Activated CD4-positive, CD25-positive, alpha-beta regulatory T cell treated with anti-CD3 and anti-CD28 coated beads, Interleukin-2, amount 50 U/mL, for 24 hours (primary cell): ENCODE results near the gene INTS1.

Source experiments
- ATAC-seq, 2 donors: fragments of 150-1000 bp; cut with Tn5 transposase; one replicate each; pipeline ENCODE4 v1.10.0; 2021; ENCODE audit warnings: mild to moderate bottlenecking in 1 of 2, moderate library complexity in 1 of 2

The INTS1 gene

DNA sequence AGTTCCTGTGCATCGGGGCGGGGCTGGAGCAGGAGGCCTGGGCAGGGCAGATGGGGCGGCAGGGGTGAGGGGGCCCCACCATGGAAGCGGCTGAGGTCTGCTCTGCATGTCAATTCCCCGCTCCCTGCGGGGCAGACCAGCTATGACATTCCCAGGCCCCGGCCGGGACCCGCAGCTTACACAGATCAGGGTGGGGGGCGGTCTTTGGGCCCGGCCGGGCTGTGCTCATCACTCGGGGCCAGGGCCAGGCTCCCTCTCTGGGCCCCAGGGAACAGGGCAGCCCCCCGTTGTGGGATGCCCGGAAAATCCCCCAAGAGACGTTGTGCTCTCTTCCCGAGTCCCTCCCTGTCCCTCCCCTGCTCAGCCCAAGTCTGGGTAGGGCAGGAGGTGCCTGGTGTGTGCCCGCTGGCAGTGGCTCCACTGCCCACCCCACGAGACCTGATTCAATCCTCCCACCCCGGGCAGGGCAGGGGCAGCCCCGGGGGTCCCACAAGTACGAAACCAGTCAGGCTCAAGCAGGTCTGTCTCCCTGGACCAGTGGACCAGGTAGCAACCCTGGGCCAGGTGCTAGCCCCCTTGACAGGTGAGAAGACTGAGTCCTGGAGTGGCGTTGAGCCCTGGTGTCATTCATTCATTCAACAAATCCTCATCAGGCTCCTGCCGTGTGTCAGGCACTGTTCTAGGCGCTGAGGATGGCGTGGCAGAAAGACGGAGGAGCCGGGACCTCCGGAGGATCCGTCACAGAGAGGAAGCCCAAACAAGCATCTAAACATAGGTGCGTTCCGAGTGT is 73.9 kb downstream of the INTS1 start:
- no peak for ATAC-seq

GRCh38 chr7:1428941-1429501 is 75.2 kb downstream of the INTS1 start:
- no peak for ATAC-seq

DNA sequence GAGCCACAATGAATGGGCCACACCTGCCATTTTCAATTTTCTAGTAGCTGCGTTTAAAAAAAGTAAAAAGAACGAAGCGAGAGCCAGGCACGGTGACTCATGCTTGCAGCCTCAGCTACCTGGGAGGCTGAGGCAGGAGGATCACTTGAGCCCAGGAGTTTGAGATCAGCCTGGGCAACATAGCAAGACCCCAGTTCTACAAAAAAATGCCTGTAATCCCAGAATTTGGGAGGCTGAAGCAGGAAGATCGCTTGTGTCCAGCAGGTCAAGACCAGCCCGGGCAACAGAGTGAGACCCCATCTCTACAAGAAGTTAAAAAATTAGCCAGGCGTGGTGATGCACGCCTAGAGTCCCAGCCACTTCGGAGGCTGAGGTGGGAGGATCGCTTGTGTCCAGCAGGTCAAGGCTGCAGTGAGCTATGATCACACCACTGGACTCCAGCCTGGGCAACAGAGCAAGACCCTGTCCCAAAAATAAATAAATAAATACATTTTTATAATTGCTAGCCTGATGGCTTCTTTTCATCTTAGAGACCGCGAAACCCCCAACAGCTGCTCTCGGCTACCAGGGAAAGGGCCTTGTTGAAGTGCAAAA is 77.0 kb downstream of the INTS1 start:
- ATAC-seq, result no peak

GRCh38 chr7:1426474-1426873 is 77.7 kb downstream of the INTS1 start:
- no peak for ATAC-seq

DNA sequence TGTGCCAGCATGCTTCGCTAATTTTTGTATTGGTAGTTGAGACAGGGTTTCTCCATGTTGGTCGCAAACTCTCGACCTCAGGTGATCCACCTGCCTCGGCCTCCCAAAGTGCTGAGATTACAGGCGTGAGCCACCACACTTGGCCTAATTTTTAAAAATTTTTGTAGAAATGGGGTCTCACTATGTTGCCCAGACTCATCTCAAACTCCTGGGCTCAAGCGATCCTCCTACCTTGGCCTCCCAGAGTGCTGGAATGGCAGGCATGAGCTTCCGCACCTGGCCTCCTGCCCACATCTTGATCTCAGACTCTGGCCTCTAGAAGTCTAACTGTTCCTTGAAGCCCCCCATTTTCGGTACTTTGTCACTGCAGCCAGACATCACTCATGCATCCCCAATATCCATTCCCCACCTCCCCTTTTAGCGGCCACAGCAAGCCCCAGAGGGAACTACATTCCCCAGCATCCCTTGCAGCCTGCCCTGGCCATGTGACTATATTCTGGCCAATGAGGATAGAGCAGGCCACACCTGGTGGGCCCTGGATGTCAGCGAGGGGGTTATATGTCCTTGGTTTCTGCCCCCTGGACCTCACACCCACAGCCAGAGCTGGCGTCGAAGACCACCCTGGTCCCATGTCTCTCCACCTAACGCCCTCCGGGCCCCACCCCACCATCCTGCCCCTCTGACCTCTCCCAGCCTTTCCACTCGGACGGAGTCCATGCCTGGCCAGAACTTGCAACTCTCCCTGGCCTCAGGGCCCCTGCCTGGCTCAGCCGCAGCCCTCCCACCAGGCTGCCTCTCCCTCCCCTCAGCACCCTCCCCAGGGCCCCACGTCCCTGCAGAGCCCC is 78.7 kb downstream of the INTS1 start:
- ATAC-seq, result no peak

- ATAC-seq, result no peak
Observed at GRCh38 chr7:1424041-1424440, 80.1 kb downstream of the INTS1 start.

DNA sequence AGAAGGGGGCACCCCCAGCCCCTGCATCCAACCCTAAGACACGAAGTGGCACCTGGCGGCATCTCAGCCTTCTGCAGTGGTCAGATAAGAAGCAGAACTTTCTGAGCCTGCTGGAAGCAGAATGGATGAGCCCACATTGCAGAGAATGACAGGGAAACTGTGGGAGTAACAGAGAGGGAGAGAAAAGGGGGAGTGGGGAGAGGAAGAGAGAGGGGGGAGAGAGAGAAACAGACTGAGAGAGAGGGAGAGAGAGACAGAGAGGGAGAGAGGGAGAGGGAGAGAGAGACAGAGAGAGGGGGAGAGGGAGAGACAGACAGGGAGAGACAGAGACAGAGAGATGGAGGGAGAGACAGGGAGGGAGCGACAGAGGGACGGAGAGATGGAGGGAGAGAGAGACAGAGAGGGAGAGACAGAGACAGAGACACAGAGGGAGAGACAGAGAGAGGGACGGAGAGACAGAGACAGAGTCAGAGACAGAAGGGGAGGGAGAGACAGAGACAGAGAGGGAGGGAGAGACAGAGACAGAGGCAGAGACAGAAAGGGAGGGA is 80.9 kb downstream of the INTS1 start:
- ATAC-seq, result no peak

- no peak for ATAC-seq
Observed at GRCh38 chr7:1422512-1423263, 81.5 kb downstream of the INTS1 start.

DNA sequence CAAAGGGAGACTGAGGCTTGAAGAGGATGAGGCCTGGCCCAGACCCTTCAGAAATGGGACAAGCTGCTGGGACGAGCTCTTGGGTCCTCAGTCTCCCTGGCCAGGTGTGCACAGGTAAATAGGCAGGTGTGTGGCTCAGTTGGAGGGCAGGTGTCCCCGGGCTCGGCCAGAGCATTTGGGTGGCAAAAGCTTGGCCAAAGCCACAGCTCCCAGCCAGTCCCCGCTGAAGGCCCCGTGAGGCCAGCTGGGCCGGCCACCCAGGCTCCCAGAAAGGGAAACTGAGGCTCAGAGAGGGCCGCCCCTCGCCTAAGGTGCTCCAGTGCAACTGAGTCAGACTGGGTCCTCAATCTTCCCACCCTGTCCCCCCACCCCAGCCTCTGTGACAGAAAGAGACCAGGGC is 82.2 kb downstream of the INTS1 start:
- ATAC-seq, result no peak

DNA sequence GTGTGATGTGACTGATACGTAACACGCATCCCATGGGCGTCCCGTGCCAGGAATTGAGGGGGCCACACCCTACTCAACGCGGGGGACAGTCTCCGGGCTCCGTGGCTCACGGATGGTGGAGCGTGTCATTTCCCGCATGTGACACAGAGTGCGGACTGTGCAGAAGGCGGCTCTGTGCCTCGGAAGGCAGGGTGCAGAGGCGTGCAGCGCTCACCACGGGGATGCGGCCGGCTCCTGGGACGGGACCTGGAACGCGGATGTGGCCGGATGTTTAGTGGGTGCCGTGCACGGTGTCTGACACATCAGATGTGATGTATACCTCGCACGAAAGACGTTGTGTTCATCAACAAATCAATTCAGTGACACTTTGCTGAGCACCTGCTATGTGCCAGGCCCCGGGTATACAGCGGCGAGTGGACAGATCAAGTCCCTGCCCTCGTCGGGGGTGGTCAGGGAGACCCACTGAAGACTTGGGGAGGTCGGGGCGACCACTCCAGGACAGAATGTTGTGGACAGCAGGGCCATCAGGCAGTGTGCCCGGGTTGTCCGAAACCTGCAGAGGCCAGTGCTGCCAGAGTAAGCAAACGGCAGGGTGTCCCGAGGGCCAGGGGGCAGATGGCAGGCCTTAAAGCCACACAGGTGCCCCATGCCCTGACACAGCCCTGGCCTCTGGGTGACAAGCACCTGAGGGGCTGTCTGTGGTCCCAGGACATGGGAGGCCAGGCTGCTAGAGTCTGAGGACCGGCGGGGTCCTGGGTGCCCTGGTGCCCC is 83.0 kb downstream of the INTS1 start:
- no peak for ATAC-seq
